Stimulated activated CD8-positive, alpha-beta memory T cell treated with anti-CD3 and anti-CD28 coated beads, Interleukin-4, amount 100 ng/mL, for 24 hours (primary cell): Measurements from ENCODE around the gene DHCR24.

Source experiments
- DNase-seq: peaks from one replicate; pipeline ENCODE4 v3.0.0-alpha.2; 2020; ENCODE audit warnings: low read depth

Gene DHCR24

DNA sequence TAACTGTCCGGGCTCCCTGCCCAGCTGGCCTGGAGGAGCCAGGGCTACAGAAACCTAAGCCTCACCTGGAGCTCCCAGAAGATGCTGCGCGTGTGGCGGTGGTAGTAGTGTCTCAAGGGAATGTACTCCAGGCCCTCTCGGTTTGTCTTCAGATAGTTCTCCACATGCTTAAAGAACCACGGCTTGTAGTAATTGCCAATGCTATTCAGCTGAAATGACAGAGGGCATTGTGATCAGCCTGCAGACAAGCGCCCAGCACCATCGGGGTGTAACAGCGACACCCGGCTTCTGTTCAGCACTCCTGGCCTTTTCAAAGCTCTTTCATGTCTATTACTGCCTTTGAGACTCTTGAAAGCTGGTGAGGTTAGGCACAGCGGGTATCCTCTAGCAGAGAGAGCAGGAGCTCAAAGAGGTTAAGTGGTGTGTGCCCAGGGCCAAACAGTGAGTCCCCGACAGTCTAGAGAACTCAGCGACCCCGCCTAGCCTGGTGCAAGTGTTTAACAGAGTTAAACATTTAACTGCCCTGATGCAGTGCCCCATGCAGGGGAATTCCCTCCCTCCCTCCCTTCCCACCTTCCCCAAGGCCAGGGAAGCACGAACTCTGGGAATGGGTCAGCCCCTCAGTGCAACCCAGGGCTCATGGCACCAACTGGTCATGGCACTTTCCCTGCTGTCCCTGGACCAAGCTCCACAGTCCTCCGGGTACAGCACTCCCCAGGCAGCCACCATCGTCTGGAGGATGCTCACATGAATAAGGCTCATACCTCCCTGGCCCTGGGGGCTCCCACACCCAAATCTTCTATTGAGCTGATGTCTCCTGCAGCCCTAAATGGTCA lies 21.5 kb downstream of the DHCR24 start:
- no peak for DNase-seq

DNA sequence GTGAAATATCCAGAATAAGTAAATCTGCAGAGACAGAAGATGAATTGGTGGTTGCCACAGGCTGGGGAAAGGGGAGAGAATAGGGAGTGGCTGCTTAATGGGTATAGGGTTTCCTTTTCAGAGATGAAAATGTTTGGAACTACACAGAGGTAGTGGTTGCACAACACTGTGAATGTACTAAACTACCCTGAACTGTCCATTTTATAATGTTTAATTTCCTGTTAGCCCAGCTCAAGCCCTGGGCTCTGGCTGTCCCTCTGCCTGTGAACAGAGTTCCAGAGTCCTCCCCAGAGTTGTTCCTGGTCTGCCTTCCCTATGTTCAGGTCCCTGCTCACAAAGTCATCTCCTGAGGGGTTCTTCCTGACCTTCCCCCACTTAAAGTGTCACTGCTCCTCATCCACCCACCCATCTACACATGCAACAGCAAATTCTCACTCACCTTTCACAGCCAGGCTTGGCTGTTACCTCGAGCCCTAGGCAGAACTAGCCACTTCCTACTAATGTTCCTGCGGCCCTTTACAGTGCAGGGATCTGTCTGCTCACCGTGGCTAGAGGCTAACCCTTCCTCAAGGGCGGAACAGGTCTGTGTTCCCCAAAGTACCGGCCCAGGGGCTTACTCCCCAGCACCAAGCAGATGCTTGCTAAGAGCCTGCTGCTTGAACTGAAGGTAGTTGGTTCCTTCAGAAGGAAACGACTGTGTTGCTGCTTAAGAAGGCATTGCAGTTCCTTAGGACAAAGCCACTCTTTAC lies 22.4 kb downstream of the DHCR24 start:
- no peak for DNase-seq

- no peak for DNase-seq
Observed at GRCh38 chr1:54863267-54863665, 23.7 kb downstream of the DHCR24 start.

GRCh38 chr1:54861070-54861761 lies 25.8 kb downstream of the DHCR24 start:
- no peak for DNase-seq

- DNase-seq: no peak
Observed at GRCh38 chr1:54859700-54860391, 27.1 kb downstream of the DHCR24 start.

DNA sequence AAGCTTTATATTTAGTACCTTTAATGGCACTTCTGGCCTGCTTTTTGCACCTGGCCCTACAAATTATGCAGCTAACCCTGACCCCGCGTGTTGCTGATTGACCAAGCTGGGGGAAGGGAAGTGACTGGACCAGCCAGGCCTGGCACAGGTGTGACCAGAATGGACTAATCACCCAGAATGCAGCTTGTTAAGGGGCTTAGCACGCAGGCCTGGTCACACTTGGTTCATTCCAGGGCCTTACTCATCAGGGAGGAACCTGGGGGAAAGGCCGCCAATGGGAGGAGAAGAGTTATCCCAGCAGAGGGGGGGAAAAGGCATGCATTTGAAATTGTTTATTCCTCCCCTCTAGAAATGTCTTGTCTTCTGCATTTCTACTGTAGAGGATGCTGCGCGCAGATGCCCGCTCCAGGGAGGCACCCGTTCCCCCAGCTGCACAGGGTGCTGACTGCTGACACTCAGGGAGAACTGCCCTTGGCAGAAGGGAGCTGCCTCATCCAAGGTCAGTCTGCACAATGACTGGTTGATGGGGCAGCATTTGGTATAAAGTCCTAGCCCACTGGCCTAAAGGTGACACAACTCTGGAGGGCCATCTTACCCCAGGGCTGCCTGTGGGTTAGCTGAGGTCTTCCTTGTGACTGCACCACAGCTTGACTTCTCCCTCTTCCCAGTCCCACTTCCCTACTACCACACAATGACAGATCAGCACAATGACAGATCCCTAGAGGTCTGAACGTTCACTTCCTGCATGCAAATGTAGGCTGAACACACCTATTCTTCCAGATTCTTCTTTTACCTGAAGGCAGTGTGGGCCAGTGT lies 29.0 kb downstream of the DHCR24 start:
- DNase-seq: no peak

DNA sequence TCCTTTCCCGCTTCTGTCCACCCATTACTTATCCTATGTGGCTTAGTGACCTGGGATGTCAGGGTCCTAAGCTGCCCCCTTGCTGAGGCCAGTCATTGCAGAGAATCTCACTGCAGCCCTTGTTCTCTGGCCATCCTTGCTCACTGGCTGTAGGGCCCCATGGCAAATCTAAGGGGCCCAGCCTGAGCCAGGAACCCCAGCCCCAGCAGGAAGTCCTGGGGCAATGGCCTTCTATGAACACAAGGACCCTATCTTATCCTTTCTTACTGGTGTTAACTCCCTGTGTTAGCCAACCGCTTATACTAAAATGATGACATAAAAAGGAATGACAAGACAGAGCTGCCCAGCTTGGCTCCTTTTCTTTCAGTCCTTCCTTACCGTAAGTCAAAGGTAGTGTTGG lies 29.9 kb downstream of the DHCR24 start:
- no peak for DNase-seq

- DNase-seq: no peak
Observed at GRCh38 chr1:54854381-54855020, 32.5 kb downstream of the DHCR24 start.

- no peak for DNase-seq
Observed at GRCh38 chr1:54853793-54854370, 33.1 kb downstream of the DHCR24 start.

DNA sequence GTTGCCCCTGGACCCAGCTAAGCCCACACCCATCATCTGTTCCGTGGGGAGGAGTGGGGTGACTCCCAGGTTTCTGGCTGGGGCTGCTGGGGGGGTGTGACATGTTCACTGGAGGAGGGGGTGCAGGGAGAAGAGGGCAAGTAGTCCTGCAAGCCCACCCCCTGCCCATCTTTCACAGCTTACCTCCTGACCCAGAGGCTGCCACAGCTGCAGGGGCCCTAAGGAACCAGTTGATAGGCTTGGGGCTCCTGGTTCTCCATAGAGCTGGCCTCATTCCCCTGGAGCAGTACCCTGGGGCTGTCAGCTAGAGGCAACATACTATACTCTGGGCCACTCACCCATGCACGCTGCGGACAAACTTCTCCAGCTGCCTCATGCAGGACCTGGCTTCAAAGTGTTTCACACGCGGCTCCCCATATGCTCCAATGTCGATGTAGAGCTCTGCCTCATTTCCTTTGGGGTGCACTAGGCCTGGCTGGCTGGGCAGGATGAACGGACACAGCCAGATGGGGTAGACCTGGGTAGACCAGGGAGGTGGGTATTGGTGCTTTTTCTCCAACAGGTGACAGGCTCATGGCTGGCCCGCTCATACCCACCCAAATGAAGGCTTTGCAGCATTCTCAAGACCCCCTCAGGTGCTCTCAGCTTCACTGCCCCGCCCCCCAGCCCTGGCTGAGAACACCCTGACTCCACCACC lies 33.8 kb downstream of the DHCR24 start:
- DNase-seq: no peak

GRCh38 chr1:54851936-54852524 lies 35.0 kb downstream of the DHCR24 start:
- DNase-seq: no peak

GRCh38 chr1:54851406-54851805 lies 35.6 kb downstream of the DHCR24 start:
- no peak for DNase-seq

GRCh38 chr1:54850737-54851136 lies 36.3 kb downstream of the DHCR24 start:
- no peak for DNase-seq

DNA sequence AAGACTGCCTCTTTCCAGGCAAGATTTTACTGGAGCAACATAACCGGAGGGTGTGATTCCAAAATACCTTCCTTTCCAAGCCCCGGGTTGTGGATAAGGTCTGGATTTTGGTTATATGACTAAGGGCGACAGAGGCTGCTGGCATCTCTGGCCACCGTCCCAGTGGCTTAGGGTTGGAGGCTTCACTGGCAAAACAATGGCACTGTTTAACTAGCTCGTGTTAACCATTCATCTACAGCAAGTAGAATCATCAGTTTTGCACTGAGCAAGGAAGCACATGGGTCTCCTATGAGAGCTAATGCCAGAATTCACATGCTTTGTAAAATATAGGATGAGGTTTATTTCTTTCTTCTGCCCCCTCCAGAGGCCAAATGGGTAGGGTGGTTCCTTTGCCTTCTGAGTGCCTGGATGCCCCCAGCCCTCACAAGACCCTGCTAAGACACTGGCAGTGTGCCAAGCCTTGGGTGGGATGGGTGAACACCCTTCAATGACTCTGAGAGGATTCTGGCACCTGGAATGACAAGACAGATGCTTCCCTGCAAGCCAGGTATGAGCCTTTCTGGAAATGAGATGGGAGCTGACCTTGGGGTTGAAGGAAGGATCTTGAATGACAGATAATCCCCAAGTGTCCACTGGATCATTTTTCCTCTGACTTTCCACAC lies 36.8 kb downstream of the DHCR24 start:
- DNase-seq: no peak

- no peak for DNase-seq
Observed at GRCh38 chr1:54849219-54850068, 37.6 kb downstream of the DHCR24 start.

GRCh38 chr1:54848134-54848948 lies 38.7 kb downstream of the DHCR24 start:
- DNase-seq: no peak

- no peak for DNase-seq
Observed at GRCh38 chr1:54846716-54847284, 40.2 kb downstream of the DHCR24 start.
